Breast epithelium (tissue), 3 donors: ENCODE measurements around the gene TUBA1A.
"Not testable (repeated sequence)": the region's sequence is repeated elsewhere in the genome, so short reads cannot be mapped to it uniquely, and the experiment has no call there.

Source experiments
- POLR2A ChIP-seq: fragments of 450-650 bp; IDR thresholded peaks from one replicate; pipeline ENCODE4 v1.6.1; 2016; ENCODE audit warnings: antibody characterized with exemption, mild to moderate bottlenecking, moderate library complexity
- TF ChIP-seq, protein P1 (sequence below), 3 donors: fragments of 450-650 bp; IDR thresholded peaks; one replicate each; pipeline ENCODE4 v1.5.1; 2016 to 2017; ENCODE audit warnings: antibody characterized with exemption in 3 of 3, mild to moderate bottlenecking in 3 of 3, moderate library complexity in 3 of 3

DNA sequence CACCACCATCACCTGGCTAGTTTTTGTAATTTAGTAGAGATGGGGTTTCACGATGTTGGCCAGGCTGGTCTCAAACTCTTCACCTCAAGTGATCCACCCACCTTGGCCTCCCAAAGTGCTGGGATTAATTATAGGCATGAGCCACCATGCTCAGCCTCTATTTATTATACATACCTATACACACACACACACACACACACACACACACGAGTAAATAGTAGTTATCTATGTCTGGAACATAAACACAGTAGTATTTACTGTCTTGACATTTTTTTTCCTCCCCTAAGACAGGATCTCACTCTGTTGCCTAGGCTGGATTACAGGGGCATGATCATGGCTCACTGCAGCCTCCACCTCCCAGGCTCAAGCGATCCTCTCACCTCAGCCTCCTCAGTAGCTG, 51.9 kb downstream of the TUBA1A start:
- TF ChIP-seq POLR2A, result not testable (repeated sequence)
- TF ChIP-seq, protein P1, sequence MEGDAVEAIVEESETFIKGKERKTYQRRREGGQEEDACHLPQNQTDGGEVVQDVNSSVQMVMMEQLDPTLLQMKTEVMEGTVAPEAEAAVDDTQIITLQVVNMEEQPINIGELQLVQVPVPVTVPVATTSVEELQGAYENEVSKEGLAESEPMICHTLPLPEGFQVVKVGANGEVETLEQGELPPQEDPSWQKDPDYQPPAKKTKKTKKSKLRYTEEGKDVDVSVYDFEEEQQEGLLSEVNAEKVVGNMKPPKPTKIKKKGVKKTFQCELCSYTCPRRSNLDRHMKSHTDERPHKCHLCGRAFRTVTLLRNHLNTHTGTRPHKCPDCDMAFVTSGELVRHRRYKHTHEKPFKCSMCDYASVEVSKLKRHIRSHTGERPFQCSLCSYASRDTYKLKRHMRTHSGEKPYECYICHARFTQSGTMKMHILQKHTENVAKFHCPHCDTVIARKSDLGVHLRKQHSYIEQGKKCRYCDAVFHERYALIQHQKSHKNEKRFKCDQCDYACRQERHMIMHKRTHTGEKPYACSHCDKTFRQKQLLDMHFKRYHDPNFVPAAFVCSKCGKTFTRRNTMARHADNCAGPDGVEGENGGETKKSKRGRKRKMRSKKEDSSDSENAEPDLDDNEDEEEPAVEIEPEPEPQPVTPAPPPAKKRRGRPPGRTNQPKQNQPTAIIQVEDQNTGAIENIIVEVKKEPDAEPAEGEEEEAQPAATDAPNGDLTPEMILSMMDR (IDR thresholded peaks at IDR 0.05), result not testable (repeated sequence)
